MG63 (cell line): ENCODE measurements around the gene GTF3C5. TPM values are rescaled to one million over a fixed set of nuclear protein-coding genes. Genes with fewer than 3 reads are reported as not detected.
"Not testable (repeated sequence)": the region's sequence is repeated elsewhere in the genome, so short reads cannot be mapped to it uniquely, and the experiment has no call there.

ENCODE experiments used
- DNase-seq: peaks from one replicate; pipeline ENCODE4 v3.0.0-alpha.2; 2020
- H3K27me3 ChIP-seq: fragments of 250-450 bp; sonication (Bioruptor Pico); 2 replicates; pipeline ENCODE4 v1.5.1; 2020; ENCODE audit warnings: mild to moderate bottlenecking, moderate library complexity
- H3K36me3 ChIP-seq: fragments of 250-450 bp; sonication (Bioruptor Pico); 2 replicates; pipeline ENCODE4 v1.5.1; 2020; ENCODE audit warnings: mild to moderate bottlenecking, moderate library complexity
- H3K4me3 ChIP-seq: fragments of 250-450 bp; sonication (Bioruptor Pico); 2 replicates; pipeline ENCODE4 v1.5.1; 2020; ENCODE audit warnings: mild to moderate bottlenecking, moderate library complexity
- H3K9me3 ChIP-seq: fragments of 250-450 bp; sonication (Bioruptor Pico); 2 replicates; pipeline ENCODE4 v1.5.1; 2020; ENCODE audit warnings: mild to moderate bottlenecking, moderate library complexity
- total RNA-seq: library from RNA; depleted of rRNA; stranded (reverse); fragments of >200 nt; shearing (Covaris generic); gene quantifications from 2 replicates; pipeline ENCODE4 v1.2.3, GENCODE V29; 2014; ENCODE audit warnings: low replicate concordance

The GTF3C5 gene
- total RNA-seq, 1 experiment from 2014 or later: 58.0 TPM

DNA sequence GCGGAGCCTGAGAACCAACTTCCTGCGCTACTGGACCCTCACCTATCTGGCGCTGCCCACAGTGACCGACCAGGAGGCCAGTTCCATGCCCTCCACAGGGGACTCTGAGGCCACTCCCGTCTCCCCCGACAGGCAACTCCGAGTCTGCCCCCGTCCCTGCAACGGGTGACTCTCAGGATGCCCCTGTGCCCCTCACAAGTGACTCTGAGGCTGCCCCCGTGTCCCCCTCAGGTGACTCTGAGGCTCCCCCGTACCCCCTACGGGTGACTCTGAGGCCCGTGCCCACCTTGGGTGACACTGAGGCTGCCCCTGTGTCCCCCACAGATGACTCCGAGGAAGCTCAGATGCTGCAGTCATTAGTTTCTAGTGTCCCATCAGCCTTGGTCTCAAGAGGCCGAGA, 56.1 kb downstream of the GTF3C5 start:
- no peaks in the 10 kb centered on the region for H3K36me3 ChIP-seq
- H3K4me3 ChIP-seq: no peak overlapping the region
- no peak for DNase-seq
- H3K9me3 ChIP-seq: no peaks in the 10 kb centered on the region
- H3K27me3 ChIP-seq: no peaks in the 10 kb centered on the region

DNA sequence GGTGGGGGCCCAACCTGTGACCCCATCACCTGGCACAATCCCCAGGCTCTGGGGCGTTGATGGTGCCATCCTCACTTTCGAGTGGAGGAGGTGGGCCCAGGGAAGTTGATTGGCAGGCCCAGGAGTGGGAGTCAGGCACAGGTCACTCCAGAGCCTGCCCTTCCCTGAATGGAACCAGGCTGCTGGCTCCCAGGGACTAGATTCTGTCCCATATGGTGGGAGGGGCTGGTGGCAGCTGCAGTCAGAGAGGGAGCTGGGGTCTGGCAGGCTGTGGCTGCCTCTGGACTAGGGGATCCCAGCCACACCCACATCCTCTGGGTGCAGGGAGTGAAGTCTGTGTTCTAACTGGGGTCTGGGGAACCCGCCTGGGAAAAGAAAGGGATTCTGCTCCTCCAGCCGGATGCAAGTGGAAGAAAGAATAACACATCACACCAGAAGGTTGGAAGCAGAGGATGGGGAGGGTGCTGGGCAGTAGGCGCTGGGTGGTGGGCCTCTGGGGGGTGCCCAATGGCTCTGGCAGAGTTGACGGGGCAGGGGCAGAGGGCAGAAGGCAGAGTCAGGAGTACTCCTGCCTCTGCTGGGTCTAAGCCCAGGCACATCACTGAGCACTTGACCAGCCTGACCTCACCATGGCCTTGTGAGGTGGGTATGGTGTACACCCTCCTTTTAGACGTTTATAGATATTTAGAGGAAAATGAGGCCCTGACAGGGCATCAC, 56.8 kb downstream of the GTF3C5 start:
- DNase-seq: no peak
- Histone ChIP-seq H3K4me3 (no peak overlapping the region), H3K9me3 (no peaks in the 10 kb centered on the region), H3K27me3 (no peaks in the 10 kb centered on the region), H3K36me3 (no peaks in the 10 kb centered on the region)

DNA sequence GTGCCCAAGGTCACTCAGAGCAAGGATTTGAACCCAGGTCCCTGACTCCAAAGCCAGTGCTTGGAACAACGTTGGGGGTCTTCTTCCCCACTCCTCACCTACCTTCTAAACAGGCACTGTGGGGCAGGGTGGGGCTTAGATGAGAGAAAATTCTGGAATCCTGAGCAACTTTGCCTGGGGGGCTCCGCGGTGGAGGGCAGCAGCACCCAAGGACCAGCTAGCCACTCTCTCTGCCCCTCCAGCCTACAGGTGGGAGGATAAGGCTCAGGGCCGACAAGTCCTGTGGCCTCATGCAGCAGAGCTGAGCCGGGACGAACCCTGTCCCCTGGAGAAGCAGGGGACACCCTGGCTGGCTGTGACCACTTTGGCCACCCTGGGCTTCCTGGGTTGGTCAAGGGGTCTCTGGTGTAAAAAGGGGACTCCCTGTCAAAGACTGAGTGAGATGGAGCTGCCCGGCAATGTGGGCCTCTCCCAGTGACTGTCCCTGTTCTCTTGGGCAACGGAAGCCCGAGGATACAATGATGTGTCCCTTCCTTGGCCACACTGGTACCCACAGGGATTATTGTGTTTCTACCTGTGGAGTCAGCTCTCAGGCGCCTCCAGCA, 57.5 kb downstream of the GTF3C5 start:
- no peak for DNase-seq
- H3K27me3 ChIP-seq: no peaks in the 10 kb centered on the region
- no peak overlapping the region for H3K4me3 ChIP-seq
- no peaks in the 10 kb centered on the region for H3K36me3 ChIP-seq
- H3K9me3 ChIP-seq: no peaks in the 10 kb centered on the region

DNA sequence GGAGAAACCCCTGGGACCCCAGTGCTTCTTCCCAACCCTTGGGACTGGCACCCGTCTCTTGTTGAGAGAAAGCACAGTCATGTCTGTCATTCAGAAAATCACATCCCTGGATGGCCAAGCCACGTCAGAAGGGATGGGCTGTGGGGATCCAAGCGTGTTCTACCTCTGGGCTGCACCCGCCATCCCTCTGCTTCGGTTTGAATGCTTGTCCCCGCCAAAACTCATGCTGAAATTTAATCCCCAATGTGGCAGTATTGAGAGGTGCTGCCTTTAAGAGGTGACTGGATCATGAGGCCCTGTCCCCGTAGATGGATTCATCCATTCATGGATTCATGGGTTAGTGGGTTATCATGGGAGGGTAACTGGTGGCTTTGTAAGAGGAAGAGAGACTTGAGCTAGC, 58.0 kb downstream of the GTF3C5 start:
- Histone ChIP-seq H3K4me3 (no peak overlapping the region), H3K27me3 (no peaks in the 10 kb centered on the region), H3K36me3 (peaks cover 3% of the 10 kb centered on the region; the same call in 1 of the 2 replicates), H3K9me3 (no peaks in the 10 kb centered on the region)
- no peak for DNase-seq

DNA sequence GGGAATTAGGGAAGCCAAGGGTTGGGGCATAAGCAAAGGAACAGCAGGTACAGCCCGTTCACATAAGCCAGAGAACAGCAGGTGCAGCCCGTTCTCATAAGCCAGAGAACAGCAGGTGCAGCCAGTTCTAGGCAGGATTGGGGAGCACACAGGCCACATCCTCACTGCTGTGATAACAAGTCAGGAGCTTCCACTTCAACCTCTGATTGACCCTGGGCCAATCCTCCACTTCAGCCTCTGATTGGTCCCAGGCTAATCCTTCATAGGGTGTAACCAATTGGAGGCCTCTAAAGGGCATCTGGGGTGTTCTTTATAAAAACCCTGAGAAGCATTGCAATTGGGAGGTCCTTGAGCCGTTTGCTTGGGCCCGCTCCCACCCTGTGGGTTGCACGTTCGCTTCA, 58.5 kb downstream of the GTF3C5 start:
- Histone ChIP-seq H3K36me3 (peaks cover 3% of the 10 kb centered on the region; the same call in 1 of the 2 replicates), H3K4me3 (no peak overlapping the region), H3K9me3 (no peaks in the 10 kb centered on the region), H3K27me3 (no peaks in the 10 kb centered on the region)
- DNase-seq: no peak

DNA sequence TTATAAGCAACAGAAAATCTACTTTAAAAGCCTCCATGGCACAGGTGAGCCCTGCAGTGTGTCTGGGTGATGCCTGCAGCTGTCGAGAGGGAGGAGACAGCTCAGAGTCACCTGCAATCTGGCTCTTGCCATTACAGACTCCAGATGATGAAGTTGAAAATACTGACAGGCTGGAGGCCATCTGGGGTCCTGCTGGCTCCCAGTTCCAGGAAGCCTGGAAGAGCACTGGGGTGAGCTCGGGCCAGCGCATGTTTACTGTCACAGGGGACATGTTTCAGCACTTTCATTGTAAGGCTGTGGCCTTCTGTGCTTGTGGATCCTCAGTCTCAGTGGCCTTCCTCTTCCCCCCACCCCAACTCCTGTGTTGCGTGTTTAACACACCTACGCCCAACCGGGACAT, 59.4 kb downstream of the GTF3C5 start:
- H3K27me3 ChIP-seq: no peaks in the 10 kb centered on the region
- H3K4me3 ChIP-seq: no peak overlapping the region
- H3K36me3 ChIP-seq: peaks cover 3% of the 10 kb centered on the region
- no peak for DNase-seq
- H3K9me3 ChIP-seq: peaks cover 1% of the 10 kb centered on the region

DNA sequence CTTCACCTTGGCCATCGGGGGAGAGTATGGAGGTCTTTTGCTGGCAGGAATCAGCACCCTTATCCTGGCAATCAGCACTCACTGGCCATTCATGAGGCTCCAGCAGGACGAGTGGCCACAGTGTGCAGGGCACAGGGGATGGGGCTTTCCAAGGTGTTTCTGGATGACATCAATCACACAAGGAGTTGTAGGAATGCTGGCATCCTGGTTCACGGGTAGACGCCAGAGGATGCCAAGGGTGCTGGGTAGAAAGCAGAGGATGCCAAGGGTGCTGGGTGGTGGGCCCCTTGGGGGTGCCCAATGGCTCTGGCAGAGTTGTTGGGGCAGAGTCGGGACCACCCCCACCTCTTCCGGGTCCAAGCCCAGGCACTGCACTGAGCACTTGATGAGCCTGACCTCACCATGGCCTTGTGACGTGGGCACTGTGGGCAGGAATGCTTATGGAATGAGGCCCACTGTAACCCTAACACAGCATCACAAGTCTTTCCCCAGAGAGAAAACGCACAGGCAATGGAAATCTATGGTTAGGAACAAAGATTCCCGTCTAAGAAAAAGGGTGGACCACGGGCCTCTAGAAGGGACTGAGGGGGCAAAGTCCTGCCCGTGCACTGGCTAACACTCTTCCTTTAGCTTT, 60.1 kb downstream of the GTF3C5 start:
- Histone ChIP-seq H3K27me3 (no peaks in the 10 kb centered on the region), H3K36me3 (peaks cover 10% of the 10 kb centered on the region), H3K4me3 (no peak overlapping the region), H3K9me3 (peaks cover 8% of the 10 kb centered on the region)
- DNase-seq: no peak

DNA sequence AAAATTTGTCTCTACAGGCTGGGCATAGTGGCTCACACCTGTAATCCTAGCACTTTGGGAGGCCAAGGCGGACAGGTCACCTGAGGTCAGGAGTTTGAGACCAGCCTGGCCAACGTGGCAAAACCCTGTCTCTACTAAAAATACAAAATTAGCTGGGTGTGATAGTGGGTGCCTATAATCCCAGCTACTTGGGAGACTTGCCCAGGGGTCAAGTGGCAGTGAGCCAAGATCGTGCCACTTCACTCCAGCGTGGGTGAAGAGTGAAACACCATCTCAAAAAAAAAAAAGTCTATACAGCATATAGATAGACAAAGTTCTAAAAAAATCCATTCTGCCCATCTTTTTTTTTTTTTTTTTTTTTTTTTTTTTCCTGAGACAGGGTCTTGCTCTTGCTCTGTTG, 63.6 kb downstream of the GTF3C5 start:
- Histone ChIP-seq H3K9me3 (peaks cover 25% of the 10 kb centered on the region), H3K36me3 (peaks cover 45% of the 10 kb centered on the region)
- not testable (repeated sequence) for DNase-seq, H3K27me3 ChIP-seq, H3K4me3 ChIP-seq

DNA sequence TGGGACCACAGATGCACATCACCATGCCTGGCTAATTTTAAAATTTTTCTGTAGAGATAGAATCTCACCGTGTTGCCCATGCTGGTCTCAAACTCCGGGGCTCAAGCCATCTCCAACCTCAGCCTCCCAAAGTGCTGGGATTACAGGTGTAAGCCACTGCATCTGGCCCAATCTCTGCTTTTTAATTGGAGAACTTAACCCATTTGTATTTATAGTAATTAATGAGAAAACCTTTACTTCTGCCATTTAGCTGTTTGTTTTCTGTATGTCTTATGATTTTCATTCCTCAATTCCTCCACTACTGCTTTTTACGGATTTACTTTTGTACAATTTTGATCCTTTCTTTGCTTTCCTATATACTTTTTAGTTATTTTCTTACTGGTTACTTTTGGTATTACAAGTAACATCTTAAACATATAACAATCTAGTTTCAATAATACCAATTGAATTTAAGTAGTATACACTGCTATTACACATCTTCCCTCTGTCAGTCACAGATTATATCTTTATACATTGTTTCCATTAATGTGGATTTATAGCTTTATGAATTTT, 64.1 kb downstream of the GTF3C5 start:
- H3K9me3 ChIP-seq: peaks cover 25% of the 10 kb centered on the region
- H3K36me3 ChIP-seq: peaks cover 50% of the 10 kb centered on the region
- no peak overlapping the region for H3K4me3 ChIP-seq
- DNase-seq: no peak
- H3K27me3 ChIP-seq: no peaks in the 10 kb centered on the region

DNA sequence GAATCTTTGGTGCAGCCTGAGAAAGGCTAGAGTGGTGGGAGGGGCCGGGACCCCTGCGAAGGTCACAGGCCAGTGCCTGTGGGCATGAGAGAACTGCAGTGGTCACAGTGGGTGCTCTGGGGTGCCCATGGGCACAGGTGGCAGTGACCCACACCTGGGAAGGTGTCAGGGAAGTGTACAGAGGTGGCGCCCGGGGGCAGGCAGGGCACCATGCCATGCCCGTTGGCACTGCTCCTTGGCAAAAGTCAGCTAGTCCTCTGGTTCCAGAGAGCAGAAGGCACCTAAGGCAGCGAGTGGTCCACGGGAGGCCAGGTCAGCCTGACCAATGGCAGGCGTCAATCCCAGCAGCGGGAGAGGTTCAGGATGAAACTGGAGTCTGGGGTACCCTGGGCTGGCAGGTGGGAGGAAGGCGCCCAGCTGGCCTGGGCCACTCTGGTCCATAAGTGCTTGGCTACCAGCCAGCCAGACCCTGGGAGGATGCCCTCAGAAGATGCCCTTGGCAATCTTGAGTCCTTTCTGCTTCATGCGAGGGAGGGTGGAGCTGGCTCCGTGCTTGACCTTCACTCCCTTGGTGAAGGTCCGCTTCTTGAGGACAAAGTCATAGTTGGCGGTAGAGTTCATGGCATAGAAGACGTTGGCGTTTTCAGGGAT, 67.4 kb downstream of the GTF3C5 start:
- H3K36me3 ChIP-seq: peaks cover 82% of the 10 kb centered on the region
- DNase-seq: no peak

DNA sequence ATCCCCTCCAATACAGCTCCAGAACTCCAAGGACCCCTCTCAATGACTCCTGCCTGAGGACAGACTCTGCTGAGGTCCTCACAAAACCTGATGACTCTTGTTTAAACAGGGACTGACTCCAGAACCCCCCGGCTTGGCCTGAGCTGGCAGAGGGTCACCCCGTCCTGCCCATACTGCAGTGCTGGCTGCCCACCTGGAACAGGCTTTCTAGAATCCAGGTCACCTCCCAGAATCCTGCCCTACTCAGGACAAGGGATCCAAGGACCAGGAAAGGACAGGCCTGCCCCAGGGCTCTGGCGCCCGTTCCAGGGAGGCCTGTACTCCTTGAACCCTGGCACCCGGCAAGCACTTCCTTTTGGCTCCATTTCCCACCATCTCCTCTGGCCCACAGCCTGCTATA, 68.1 kb downstream of the GTF3C5 start:
- DNase-seq: no peak
- Histone ChIP-seq H3K9me3 (peaks cover 25% of the 10 kb centered on the region), H3K4me3 (no peak overlapping the region), H3K36me3 (peaks cover 83% of the 10 kb centered on the region), H3K27me3 (no peaks in the 10 kb centered on the region)

More for the DNA sequence above, 67.4 kb downstream of the GTF3C5 start:
- Histone ChIP-seq H3K9me3 (peaks cover 25% of the 10 kb centered on the region), H3K27me3 (no peaks in the 10 kb centered on the region), H3K4me3 (no peak overlapping the region)

DNA sequence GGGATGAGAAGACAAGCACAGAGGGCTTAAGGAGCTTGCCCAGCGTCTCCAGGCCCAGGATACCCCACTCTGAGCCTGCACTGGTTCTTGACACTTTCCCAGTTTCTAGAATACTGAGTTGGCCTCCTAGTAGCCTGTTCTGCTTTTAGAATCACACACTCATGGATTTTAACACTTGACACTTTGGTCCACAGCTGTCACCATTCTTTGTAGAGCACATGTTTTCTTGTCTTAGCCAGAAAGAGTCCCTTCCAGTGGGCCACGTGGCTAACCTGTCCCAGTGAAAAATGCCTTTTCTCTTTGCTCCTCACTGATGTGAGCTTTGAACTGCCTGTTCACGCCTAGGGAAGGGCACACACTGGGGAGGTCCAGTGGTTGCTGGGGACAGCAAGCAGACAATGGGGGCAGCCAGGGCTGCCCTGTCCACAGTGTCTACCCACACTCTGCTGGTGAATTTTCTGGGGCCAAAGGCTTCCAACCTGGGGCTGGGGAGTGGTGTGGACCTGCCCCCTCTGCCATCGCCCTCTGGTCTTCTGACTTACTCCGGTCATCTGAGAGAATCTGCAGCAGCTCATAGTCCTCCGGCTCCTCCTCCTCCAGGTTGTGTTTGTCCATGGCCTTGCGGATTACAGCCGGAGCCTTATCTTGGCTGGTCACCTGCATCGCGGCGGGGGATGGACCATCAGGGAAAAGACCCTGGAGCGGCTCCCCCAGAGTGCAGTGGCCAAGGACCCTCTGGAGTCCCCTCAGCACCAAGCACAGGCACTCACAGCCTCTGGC, 69.1 kb downstream of the GTF3C5 start:
- Histone ChIP-seq H3K9me3 (peaks cover 25% of the 10 kb centered on the region), H3K4me3 (no peak overlapping the region), H3K36me3 (peaks cover 83% of the 10 kb centered on the region), H3K27me3 (no peaks in the 10 kb centered on the region)
- no peak for DNase-seq

DNA sequence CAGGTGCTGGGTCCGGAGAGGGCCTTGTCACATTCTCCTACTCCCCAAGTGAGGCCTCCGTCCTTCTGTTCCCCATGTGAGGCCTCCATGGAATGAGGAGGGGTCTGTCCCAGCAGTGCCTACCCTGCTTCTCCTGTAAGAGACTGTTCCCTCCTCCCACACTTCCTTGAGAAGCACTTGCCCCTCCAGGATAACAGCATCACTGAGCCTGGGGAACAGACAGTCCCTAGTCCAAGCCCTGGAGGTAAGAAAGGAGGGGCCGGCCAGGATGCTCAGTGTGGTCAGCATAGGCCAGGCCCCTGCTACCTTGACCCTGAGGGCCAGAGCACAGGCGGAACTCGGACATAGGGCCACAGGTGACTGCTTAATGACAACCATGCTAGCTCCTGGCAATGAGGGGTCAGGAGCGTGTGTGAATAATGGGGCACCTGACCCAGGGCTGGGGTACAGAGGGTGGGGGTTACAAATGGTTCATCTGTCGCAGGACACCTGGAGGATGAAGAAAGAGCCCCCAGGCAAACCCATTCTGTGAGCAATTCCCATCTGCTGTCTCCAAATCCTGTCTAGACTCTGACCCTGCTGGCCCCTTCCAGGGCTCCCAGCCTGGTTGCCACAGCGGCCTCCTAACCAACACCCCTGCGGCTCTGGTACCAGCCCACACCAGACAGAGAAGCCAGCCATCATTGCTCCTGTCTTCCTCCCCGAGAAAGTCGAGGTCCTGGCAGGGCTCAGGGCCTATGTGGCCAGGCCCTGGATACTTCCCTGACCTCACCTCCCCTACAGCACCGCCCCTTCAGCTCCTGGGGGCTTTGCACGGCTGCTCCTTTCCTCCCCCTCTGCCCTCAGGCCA, 69.9 kb downstream of the GTF3C5 start:
- Histone ChIP-seq H3K36me3 (peaks cover 80% of the 10 kb centered on the region), H3K4me3 (no peak overlapping the region), H3K9me3 (peaks cover 19% of the 10 kb centered on the region), H3K27me3 (no peaks in the 10 kb centered on the region)
- DNase-seq: no peak

DNA sequence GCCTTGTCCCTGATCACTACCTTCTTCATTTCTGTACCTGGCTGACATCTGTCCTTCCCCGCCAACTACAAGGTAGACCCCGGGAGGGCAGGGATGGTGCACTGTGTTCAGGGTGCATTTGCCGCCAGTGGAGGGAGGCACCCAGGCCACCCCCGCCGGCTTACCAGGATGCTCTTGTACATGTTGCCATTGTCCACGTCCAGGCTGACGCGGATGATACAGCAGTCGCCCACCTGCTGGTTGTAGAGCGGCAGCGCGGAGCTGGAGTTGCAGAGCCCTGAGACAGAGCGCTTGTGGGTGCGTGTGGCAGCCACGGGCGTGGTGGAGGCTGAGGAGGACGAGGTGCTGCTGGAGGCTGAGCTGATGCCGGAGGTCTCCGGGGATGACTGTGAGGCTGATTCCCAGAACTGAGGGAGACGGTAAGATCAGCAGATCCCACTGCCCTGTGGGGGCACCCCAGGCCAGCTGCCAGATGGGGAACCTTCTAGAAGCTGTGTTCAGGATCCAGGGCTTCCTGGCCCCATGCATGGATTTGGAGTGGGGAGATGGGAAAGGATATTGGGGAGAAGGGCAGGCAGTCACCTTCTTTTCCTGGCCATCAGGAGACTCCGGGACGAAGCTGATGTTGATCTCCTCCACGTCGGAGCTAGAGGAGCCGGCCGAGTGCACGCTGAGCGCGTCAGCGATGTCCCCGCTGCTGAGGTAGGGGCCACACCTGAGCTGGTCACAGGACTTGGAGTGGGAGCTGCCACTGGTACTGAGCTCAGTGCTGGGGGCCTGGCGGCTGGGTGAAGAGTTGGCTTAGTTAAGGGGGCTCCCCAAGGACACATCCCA, 70.8 kb downstream of the GTF3C5 start:
- no peak overlapping the region for H3K4me3 ChIP-seq
- no peaks in the 10 kb centered on the region for H3K27me3 ChIP-seq
- no peak for DNase-seq
- H3K9me3 ChIP-seq: peaks cover 10% of the 10 kb centered on the region
- peaks cover 77% of the 10 kb centered on the region for H3K36me3 ChIP-seq
